ENCODE results near the gene TIMP3.

TIMP3 gene

DNA sequence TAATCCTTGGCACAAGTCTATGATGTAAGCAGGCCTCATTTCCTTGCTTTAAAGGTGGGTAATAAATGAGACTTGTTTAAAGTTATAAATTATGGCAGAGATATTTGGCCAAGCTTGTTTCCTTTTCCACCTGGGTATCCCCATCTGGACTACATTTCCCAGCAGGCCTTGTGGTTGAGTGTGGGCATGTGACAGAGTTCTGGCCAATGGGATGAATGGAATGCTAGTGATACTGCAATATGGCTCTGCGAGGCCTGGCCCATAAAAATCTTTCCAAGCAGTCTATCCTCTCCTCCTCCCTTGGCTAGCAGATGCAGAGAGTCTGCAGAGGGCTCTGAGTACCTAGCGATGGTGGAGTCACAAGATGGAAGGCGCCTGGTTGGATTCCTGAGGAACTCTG lies 102.5 kb downstream of the TIMP3 start:
- H3K9me3 ChIP-seq (ENCODE audit: control insufficient read depth, insufficient read depth, low read depth, low read length): no peaks in the 10 kb centered on the region
- no peaks in the 10 kb centered on the region for H3K36me3 ChIP-seq (ENCODE audit: control insufficient read depth in 2 of 2, insufficient read depth in 1 of 2, low read length in 2 of 2)
- no peaks in the 10 kb centered on the region for H3K4me1 ChIP-seq (ENCODE audit: control insufficient read depth, insufficient read depth, low read length)
- TF ChIP-seq ZNF555 (tag by site-specific recombination; conservative IDR thresholded peaks at IDR 0.05): no peak
- peak; percentile 43; the same call in 1 of the 2 replicates for TF ChIP-seq ZNF76 (tag by site-specific recombination; IDR thresholded peaks at IDR 0.05; ENCODE audit: borderline replicate concordance, low read depth)
- H3K4me3 ChIP-seq (ENCODE audit: low read depth, low read length): no peak overlapping the region
- ChIA-PET POLR2A (no interaction called here), CTCF (no interaction called here)
- no peak overlapping the region for H3K27ac ChIP-seq (ENCODE audit: extremely low read depth, low read depth, low read length)

DNA sequence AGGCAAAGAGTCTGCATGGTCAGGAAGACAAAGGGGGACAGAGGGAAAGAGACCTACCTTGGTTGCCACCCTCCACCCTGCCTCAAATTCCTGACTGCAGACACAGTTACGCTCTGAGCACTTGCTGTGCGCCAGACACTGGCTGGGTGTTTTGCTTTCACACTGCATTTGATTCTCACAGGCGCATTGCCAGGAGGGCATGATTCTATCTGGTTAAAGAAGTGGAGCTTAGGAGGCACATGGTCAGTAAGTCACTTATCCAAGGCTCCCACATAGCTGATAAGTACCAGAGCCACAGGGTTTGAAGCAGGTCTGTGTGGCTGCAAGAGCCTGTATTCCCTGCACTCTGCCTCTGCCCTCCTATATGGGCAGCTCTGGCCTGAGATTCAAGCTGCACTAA lies 103.9 kb downstream of the TIMP3 start:
- ChIA-PET CTCF (no interaction called here), POLR2A (no interaction called here)
- TF ChIP-seq GLI2 (tag by site-specific recombination; IDR thresholded peaks at IDR 0.05; ENCODE audit: borderline replicate concordance, low read depth): no peak
- TF ChIP-seq, protein P1, sequence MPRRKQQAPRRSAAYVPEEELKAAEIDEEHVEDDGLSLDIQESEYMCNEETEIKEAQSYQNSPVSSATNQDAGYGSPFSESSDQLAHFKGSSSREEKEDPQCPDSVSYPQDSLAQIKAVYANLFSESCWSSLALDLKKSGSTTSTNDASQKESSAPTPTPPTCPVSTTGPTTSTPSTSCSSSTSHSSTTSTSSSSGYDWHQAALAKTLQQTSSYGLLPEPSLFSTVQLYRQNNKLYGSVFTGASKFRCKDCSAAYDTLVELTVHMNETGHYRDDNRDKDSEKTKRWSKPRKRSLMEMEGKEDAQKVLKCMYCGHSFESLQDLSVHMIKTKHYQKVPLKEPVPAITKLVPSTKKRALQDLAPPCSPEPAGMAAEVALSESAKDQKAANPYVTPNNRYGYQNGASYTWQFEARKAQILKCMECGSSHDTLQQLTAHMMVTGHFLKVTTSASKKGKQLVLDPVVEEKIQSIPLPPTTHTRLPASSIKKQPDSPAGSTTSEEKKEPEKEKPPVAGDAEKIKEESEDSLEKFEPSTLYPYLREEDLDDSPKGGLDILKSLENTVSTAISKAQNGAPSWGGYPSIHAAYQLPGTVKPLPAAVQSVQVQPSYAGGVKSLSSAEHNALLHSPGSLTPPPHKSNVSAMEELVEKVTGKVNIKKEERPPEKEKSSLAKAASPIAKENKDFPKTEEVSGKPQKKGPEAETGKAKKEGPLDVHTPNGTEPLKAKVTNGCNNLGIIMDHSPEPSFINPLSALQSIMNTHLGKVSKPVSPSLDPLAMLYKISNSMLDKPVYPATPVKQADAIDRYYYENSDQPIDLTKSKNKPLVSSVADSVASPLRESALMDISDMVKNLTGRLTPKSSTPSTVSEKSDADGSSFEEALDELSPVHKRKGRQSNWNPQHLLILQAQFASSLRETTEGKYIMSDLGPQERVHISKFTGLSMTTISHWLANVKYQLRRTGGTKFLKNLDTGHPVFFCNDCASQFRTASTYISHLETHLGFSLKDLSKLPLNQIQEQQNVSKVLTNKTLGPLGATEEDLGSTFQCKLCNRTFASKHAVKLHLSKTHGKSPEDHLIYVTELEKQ (tag by site-specific recombination; IDR thresholded peaks at IDR 0.05; ENCODE audit: borderline replicate concordance): no peak
- TF ChIP-seq, protein P2, sequence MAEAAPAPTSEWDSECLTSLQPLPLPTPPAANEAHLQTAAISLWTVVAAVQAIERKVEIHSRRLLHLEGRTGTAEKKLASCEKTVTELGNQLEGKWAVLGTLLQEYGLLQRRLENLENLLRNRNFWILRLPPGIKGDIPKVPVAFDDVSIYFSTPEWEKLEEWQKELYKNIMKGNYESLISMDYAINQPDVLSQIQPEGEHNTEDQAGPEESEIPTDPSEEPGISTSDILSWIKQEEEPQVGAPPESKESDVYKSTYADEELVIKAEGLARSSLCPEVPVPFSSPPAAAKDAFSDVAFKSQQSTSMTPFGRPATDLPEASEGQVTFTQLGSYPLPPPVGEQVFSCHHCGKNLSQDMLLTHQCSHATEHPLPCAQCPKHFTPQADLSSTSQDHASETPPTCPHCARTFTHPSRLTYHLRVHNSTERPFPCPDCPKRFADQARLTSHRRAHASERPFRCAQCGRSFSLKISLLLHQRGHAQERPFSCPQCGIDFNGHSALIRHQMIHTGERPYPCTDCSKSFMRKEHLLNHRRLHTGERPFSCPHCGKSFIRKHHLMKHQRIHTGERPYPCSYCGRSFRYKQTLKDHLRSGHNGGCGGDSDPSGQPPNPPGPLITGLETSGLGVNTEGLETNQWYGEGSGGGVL (tag by site-specific recombination; IDR thresholded peaks at IDR 0.05): no peak
- TF ChIP-seq ZNF335 (tag by site-specific recombination; conservative IDR thresholded peaks at IDR 0.05): no peak
- no peak for TF ChIP-seq YY2 (tag by site-specific recombination; IDR thresholded peaks at IDR 0.05)
- TF ChIP-seq ZEB2 (tag by site-specific recombination; IDR thresholded peaks at IDR 0.05): no peak
- no peak for TF ChIP-seq ZNF473 (tag by site-specific recombination; IDR thresholded peaks at IDR 0.05)
- TF ChIP-seq ZNF292 (tag by site-specific recombination; IDR thresholded peaks at IDR 0.05; ENCODE audit: borderline replicate concordance, low read depth): no peak
- TF ChIP-seq, protein P3, sequence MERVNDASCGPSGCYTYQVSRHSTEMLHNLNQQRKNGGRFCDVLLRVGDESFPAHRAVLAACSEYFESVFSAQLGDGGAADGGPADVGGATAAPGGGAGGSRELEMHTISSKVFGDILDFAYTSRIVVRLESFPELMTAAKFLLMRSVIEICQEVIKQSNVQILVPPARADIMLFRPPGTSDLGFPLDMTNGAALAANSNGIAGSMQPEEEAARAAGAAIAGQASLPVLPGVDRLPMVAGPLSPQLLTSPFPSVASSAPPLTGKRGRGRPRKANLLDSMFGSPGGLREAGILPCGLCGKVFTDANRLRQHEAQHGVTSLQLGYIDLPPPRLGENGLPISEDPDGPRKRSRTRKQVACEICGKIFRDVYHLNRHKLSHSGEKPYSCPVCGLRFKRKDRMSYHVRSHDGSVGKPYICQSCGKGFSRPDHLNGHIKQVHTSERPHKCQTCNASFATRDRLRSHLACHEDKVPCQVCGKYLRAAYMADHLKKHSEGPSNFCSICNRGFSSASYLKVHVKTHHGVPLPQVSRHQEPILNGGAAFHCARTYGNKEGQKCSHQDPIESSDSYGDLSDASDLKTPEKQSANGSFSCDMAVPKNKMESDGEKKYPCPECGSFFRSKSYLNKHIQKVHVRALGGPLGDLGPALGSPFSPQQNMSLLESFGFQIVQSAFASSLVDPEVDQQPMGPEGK (tag by site-specific recombination; IDR thresholded peaks at IDR 0.05): no peak
- TF ChIP-seq, protein P4, sequence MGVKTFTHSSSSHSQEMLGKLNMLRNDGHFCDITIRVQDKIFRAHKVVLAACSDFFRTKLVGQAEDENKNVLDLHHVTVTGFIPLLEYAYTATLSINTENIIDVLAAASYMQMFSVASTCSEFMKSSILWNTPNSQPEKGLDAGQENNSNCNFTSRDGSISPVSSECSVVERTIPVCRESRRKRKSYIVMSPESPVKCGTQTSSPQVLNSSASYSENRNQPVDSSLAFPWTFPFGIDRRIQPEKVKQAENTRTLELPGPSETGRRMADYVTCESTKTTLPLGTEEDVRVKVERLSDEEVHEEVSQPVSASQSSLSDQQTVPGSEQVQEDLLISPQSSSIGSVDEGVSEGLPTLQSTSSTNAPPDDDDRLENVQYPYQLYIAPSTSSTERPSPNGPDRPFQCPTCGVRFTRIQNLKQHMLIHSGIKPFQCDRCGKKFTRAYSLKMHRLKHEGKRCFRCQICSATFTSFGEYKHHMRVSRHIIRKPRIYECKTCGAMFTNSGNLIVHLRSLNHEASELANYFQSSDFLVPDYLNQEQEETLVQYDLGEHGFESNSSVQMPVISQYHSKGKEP (tag by site-specific recombination; IDR thresholded peaks at IDR 0.05): no peak
- TF ChIP-seq, protein P5, sequence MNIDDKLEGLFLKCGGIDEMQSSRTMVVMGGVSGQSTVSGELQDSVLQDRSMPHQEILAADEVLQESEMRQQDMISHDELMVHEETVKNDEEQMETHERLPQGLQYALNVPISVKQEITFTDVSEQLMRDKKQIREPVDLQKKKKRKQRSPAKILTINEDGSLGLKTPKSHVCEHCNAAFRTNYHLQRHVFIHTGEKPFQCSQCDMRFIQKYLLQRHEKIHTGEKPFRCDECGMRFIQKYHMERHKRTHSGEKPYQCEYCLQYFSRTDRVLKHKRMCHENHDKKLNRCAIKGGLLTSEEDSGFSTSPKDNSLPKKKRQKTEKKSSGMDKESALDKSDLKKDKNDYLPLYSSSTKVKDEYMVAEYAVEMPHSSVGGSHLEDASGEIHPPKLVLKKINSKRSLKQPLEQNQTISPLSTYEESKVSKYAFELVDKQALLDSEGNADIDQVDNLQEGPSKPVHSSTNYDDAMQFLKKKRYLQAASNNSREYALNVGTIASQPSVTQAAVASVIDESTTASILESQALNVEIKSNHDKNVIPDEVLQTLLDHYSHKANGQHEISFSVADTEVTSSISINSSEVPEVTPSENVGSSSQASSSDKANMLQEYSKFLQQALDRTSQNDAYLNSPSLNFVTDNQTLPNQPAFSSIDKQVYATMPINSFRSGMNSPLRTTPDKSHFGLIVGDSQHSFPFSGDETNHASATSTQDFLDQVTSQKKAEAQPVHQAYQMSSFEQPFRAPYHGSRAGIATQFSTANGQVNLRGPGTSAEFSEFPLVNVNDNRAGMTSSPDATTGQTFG (tag by site-specific recombination; IDR thresholded peaks at IDR 0.05; ENCODE audit: borderline replicate concordance): no peak
- TF ChIP-seq ZNF558 (tag by site-specific recombination; IDR thresholded peaks at IDR 0.05): no peak
- TF ChIP-seq ZNF555 (tag by site-specific recombination; conservative IDR thresholded peaks at IDR 0.05): no peak
- TF ChIP-seq, protein P6, sequence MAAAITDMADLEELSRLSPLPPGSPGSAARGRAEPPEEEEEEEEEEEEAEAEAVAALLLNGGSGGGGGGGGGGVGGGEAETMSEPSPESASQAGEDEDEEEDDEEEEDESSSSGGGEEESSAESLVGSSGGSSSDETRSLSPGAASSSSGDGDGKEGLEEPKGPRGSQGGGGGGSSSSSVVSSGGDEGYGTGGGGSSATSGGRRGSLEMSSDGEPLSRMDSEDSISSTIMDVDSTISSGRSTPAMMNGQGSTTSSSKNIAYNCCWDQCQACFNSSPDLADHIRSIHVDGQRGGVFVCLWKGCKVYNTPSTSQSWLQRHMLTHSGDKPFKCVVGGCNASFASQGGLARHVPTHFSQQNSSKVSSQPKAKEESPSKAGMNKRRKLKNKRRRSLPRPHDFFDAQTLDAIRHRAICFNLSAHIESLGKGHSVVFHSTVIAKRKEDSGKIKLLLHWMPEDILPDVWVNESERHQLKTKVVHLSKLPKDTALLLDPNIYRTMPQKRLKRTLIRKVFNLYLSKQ (tag by site-specific recombination; IDR thresholded peaks at IDR 0.05; ENCODE audit: borderline replicate concordance): no peak
- no peak for TF ChIP-seq ZNF664 (tag by site-specific recombination; IDR thresholded peaks at IDR 0.05)
- Histone ChIP-seq H3K36me3 (ENCODE audit: control insufficient read depth in 2 of 2, insufficient read depth in 1 of 2, low read length in 2 of 2) (no peaks in the 10 kb centered on the region), H3K9me3 (ENCODE audit: control insufficient read depth, insufficient read depth, low read depth, low read length) (no peaks in the 10 kb centered on the region), H3K27ac (ENCODE audit: extremely low read depth, low read depth, low read length) (no peak overlapping the region), H3K4me1 (ENCODE audit: control insufficient read depth, insufficient read depth, low read length) (no peaks in the 10 kb centered on the region), H3K4me3 (ENCODE audit: low read depth, low read length) (no peak overlapping the region)

Data from HEK293 (cell line).